DOHH2 (cell line): Measurements from ENCODE around the gene ZNF502.

Experiments
- H3F3A ChIP-seq: fragments of 200-600 bp; sonication (generic), shearing (Covaris generic); 2 replicates; pipeline ENCODE4 v1.6.0; 2016; ENCODE audit warnings: antibody characterized with exemption, mild to moderate bottlenecking; ENCODE audit not compliant: control insufficient read depth, insufficient read depth
- H3K27ac ChIP-seq: fragments of 200-600 bp; sonication (generic); 2 replicates; pipeline ENCODE4 v1.5.1; 2014; ENCODE audit warnings: low read depth, mild to moderate bottlenecking, low read length, moderate library complexity
- H3K27me3 ChIP-seq: fragments of 200-600 bp; sonication (generic); 2 replicates; pipeline ENCODE4 v1.6.1; 2014; ENCODE audit warnings: mild to moderate bottlenecking, low read length, mixed read lengths; ENCODE audit not compliant: control insufficient read depth
- H3K36me3 ChIP-seq: fragments of 200-600 bp; sonication (generic); 2 replicates; pipeline ENCODE4 v1.6.1; 2014; ENCODE audit warnings: mild to moderate bottlenecking, low read length, moderate library complexity, mixed read lengths; ENCODE audit not compliant: control insufficient read depth
- H3K4me1 ChIP-seq: fragments of 200-600 bp; sonication (generic); 2 replicates; pipeline ENCODE4 v1.6.1; 2014; ENCODE audit warnings: mild to moderate bottlenecking, low read length, mixed read lengths; ENCODE audit not compliant: control insufficient read depth
- H3K4me2 ChIP-seq: fragments of 200-600 bp; sonication (generic); 2 replicates; pipeline ENCODE4 v1.6.0; 2014; ENCODE audit warnings: mild to moderate bottlenecking, low read length, moderate library complexity
- H3K4me3 ChIP-seq: fragments of 200-600 bp; sonication (generic); 2 replicates; pipeline ENCODE4 v1.5.1; 2014; ENCODE audit warnings: mild to moderate bottlenecking, low read length, mixed read lengths
- H3K79me2 ChIP-seq: fragments of 200-600 bp; sonication (generic); 2 replicates; pipeline ENCODE4 v1.6.1; 2014; ENCODE audit warnings: mild to moderate bottlenecking, low read length, mixed read lengths; ENCODE audit not compliant: control insufficient read depth
- H3K9me2 ChIP-seq: fragments of 200-600 bp; sonication (generic); replicated peaks from 2 replicates; pipeline ENCODE4 v1.6.1; 2014; ENCODE audit warnings: mild to moderate bottlenecking, low read length, mixed read lengths; ENCODE audit not compliant: control insufficient read depth
- H3K9me3 ChIP-seq: fragments of 200-600 bp; sonication (generic); 2 replicates; pipeline ENCODE4 v1.6.1; 2014; ENCODE audit warnings: antibody characterized with exemption, low read length, mixed read lengths; ENCODE audit not compliant: control insufficient read depth, insufficient read depth
- H4K20me1 ChIP-seq: fragments of 200-600 bp; sonication (generic); 2 replicates; pipeline ENCODE4 v1.6.0; 2014; ENCODE audit warnings: low read depth, mild to moderate bottlenecking, antibody characterized with exemption, low read length, moderate library complexity; ENCODE audit not compliant: control insufficient read depth, insufficient read depth
- EZH2phosphoT487 ChIP-seq: fragments of 200-600 bp; sonication (generic); IDR thresholded peaks from 2 replicates; pipeline ENCODE4 v1.6.1; 2017; ENCODE audit warnings: borderline replicate concordance, mild to moderate bottlenecking, antibody characterized with exemption, low read length, moderate library complexity, mixed read lengths
- TF ChIP-seq, protein P1 (sequence below): fragments of 200-600 bp; sonication (generic); IDR thresholded peaks from one replicate; pipeline ENCODE4 v1.5.1; 2014; ENCODE audit warnings: antibody characterized with exemption, mild to moderate bottlenecking, low read depth, low read length; ENCODE audit not compliant: poor library complexity, severe bottlenecking

ZNF502 gene

GRCh38 chr3:44680921-44681455 lies 31.5 kb upstream of the ZNF502 start:
- Histone ChIP-seq H3K27me3 (no peaks in the 10 kb centered on the region), H3K4me2 (no peak overlapping the region), H3F3A (no peaks in the 10 kb centered on the region), H3K4me3 (no peak overlapping the region), H3K9me2 (no peaks in the 10 kb centered on the region), H3K36me3 (no peaks in the 10 kb centered on the region), H3K79me2 (no peaks in the 10 kb centered on the region), H3K9me3 (no peaks in the 10 kb centered on the region), H3K27ac (no peak overlapping the region), H4K20me1 (no peaks in the 10 kb centered on the region), H3K4me1 (0 out of 2 replicates have a peak, but pooled peaks cover 3% of the 10 kb centered on the region)
- TF ChIP-seq, protein P1, sequence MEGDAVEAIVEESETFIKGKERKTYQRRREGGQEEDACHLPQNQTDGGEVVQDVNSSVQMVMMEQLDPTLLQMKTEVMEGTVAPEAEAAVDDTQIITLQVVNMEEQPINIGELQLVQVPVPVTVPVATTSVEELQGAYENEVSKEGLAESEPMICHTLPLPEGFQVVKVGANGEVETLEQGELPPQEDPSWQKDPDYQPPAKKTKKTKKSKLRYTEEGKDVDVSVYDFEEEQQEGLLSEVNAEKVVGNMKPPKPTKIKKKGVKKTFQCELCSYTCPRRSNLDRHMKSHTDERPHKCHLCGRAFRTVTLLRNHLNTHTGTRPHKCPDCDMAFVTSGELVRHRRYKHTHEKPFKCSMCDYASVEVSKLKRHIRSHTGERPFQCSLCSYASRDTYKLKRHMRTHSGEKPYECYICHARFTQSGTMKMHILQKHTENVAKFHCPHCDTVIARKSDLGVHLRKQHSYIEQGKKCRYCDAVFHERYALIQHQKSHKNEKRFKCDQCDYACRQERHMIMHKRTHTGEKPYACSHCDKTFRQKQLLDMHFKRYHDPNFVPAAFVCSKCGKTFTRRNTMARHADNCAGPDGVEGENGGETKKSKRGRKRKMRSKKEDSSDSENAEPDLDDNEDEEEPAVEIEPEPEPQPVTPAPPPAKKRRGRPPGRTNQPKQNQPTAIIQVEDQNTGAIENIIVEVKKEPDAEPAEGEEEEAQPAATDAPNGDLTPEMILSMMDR: no peak
- no peak for TF ChIP-seq EZH2phosphoT487

- Histone ChIP-seq H3K27ac (no peak overlapping the region), H3K79me2 (no peaks in the 10 kb centered on the region), H4K20me1 (no peaks in the 10 kb centered on the region), H3F3A (no peaks in the 10 kb centered on the region), H3K9me2 (no peaks in the 10 kb centered on the region), H3K36me3 (no peaks in the 10 kb centered on the region), H3K4me3 (no peak overlapping the region), H3K4me1 (0 out of 2 replicates have a peak, but pooled peaks cover 3% of the 10 kb centered on the region), H3K27me3 (no peaks in the 10 kb centered on the region), H3K9me3 (peaks cover 5% of the 10 kb centered on the region; the same call in 1 of the 2 replicates), H3K4me2 (no peak overlapping the region)
- no peak for TF ChIP-seq EZH2phosphoT487
- TF ChIP-seq, protein P1: no peak
Observed at GRCh38 chr3:44682182-44682896, 30.1 kb upstream of the ZNF502 start.

- no peaks in the 10 kb centered on the region for H3K27me3 ChIP-seq
- H3K9me2 ChIP-seq: no peaks in the 10 kb centered on the region
- H3K36me3 ChIP-seq: no peaks in the 10 kb centered on the region
- H4K20me1 ChIP-seq: no peaks in the 10 kb centered on the region
- H3K4me3 ChIP-seq: peak overlapping the region; percentile 69
- peaks cover 5% of the 10 kb centered on the region; the same call in 1 of the 2 replicates for H3K9me3 ChIP-seq
- no peaks in the 10 kb centered on the region for H3F3A ChIP-seq
- no peaks in the 10 kb centered on the region for H3K79me2 ChIP-seq
- 0 out of 2 replicates have a peak, but pooled peaks cover 3% of the 10 kb centered on the region for H3K4me1 ChIP-seq
- no peak overlapping the region for H3K27ac ChIP-seq
- no peak for TF ChIP-seq EZH2phosphoT487
- TF ChIP-seq, protein P1: no peak
- peak overlapping the region; percentile 57 for H3K4me2 ChIP-seq
Observed at GRCh38 chr3:44685128-44685800, 27.2 kb upstream of the ZNF502 start.
